Endodermal cell (in vitro differentiated cells): ENCODE results near the gene CPB1. TPM values are rescaled to one million over a fixed set of nuclear protein-coding genes. Genes with fewer than 3 reads are reported as not detected.

Source experiments
- DNase-seq: peaks from one replicate; pipeline ENCODE4 v3.0.0-alpha.2; 2017
- H3K27ac ChIP-seq: 2 replicates; pipeline ENCODE4 v1.5.1; 2013; ENCODE audit warnings: mild to moderate bottlenecking, low read depth, low read length, moderate library complexity
- H3K27me3 ChIP-seq: 2 replicates; pipeline ENCODE4 v1.6.1; 2013; ENCODE audit warnings: mild to moderate bottlenecking, low read length, moderate library complexity; ENCODE audit not compliant: insufficient read depth, control insufficient read depth, poor library complexity, severe bottlenecking
- H3K36me3 ChIP-seq: 2 replicates; pipeline ENCODE4 v1.7.0; 2013; ENCODE audit warnings: mild to moderate bottlenecking, low read length, moderate library complexity; ENCODE audit not compliant: control insufficient read depth, insufficient read depth
- H3K4me1 ChIP-seq: one replicate; pipeline ENCODE4 v1.7.0; 2013; ENCODE audit warnings: low read length; ENCODE audit not compliant: control insufficient read depth, insufficient read depth
- H3K4me3 ChIP-seq: 2 replicates; pipeline ENCODE4 v1.5.1; 2013; ENCODE audit warnings: mild to moderate bottlenecking, low read length, moderate library complexity
- H3K9ac ChIP-seq: 2 replicates; pipeline ENCODE4 v1.6.1; 2013; ENCODE audit warnings: mild to moderate bottlenecking, low read length, moderate library complexity; ENCODE audit not compliant: poor library complexity, severe bottlenecking; ENCODE audit errors: extremely low read depth
- H3K9me3 ChIP-seq: 2 replicates; pipeline ENCODE4 v1.6.1; 2013; ENCODE audit warnings: mild to moderate bottlenecking, low read length, moderate library complexity; ENCODE audit not compliant: control insufficient read depth
- H3K27ac Mint-ChIP-seq: 2 replicates; pipeline ENCODE4 v1.8.0; 2020; ENCODE audit warnings: mixed read lengths
- H3K27me3 Mint-ChIP-seq: 2 replicates; pipeline ENCODE4 v1.8.0; 2021; ENCODE audit warnings: mild to moderate bottlenecking, mixed read lengths; ENCODE audit not compliant: insufficient read depth
- H3K36me3 Mint-ChIP-seq: 2 replicates; pipeline ENCODE4 v1.8.0; 2020; ENCODE audit warnings: low read depth, mixed read lengths
- H3K4me1 Mint-ChIP-seq: 2 replicates; pipeline ENCODE4 v1.8.0; 2020; ENCODE audit warnings: mixed read lengths
- H3K4me3 Mint-ChIP-seq: 2 replicates; pipeline ENCODE4 v1.8.0; 2020; ENCODE audit warnings: mild to moderate bottlenecking, moderate library complexity, mixed read lengths
- H3K9me3 Mint-ChIP-seq: 2 replicates; pipeline ENCODE4 v1.8.0; 2020; ENCODE audit warnings: mild to moderate bottlenecking, mixed read lengths
- WGBS, 2 experiments: methylation state at CpG; one replicate each; pipeline versions ENCODE4 v1.1.5 to v1.1.7; 2013; ENCODE audit warnings: missing lambda C conversion rate in 2 of 2, mixed read lengths in 1 of 2; ENCODE audit not compliant: insufficient coverage in 1 of 2, insufficient read length in 1 of 2; 5-methylcytosine and 5-hydroxymethylcytosine counted together
- total RNA-seq, 2 donors: library from RNA; stranded (reverse); fragmentation: NEBNext Ultra II Directional in 1 of 2; extraction: Animal tissue kit (Norgen Biotek cat#: 25700) in 1 of 2; gene quantifications; 2 replicates in 1 of 2; 3 replicates in 1 of 2; pipeline ENCODE4 v1.2.1, GENCODE V29; 2021
- TF ChIP-seq, protein P1 (sequence below): fragments of 200-600 bp; sonication (generic); conservative IDR thresholded peaks from 2 replicates; pipeline ENCODE4 v1.5.0; 2021; ENCODE audit warnings: antibody characterized with exemption, mild to moderate bottlenecking

CPB1 gene
- total RNA-seq, 2 donors from 2014 or later: 0.51 TPM; not detected in 1

DNA sequence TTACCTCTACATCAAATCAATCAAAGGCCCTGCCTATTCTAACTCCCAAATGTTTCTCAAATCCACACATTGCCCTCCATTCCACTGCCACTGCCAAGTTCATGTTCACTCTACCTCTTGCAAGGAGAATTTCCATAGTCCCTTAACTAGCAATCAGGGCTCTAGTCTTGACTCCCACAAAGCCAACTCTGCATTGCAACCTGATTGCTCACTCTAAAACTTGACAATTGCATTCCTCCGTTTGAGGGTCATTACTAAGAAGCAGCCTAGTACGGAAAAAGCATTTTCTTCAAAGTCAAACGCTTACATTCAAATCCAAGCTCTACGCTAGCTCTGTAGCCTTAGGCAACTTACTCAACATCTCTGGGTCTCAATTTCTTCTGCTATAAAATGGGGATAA lies 38.6 kb downstream of the CPB1 start:
- Histone ChIP-seq H3K4me1 (no peaks in the 10 kb centered on the region), H3K4me3 (no peak overlapping the region), H3K27me3 (no peaks in the 10 kb centered on the region), H3K9ac (no peak overlapping the region), H3K36me3 (no peaks in the 10 kb centered on the region), H3K27ac (no peak overlapping the region), H3K9me3 (no peaks in the 10 kb centered on the region)
- Mint-ChIP-seq H3K36me3 (no peaks in the 10 kb centered on the region), H3K27me3 (no peaks in the 10 kb centered on the region), H3K27ac (no peak overlapping the region), H3K4me1 (no peaks in the 10 kb centered on the region), H3K4me3 (no peak overlapping the region), H3K9me3 (no peaks in the 10 kb centered on the region)
- DNase-seq: no peak
- 80 to 89% methylated on average over 4 of the region's 4 CpGs for WGBS, 2 experiments
- TF ChIP-seq, protein P1, sequence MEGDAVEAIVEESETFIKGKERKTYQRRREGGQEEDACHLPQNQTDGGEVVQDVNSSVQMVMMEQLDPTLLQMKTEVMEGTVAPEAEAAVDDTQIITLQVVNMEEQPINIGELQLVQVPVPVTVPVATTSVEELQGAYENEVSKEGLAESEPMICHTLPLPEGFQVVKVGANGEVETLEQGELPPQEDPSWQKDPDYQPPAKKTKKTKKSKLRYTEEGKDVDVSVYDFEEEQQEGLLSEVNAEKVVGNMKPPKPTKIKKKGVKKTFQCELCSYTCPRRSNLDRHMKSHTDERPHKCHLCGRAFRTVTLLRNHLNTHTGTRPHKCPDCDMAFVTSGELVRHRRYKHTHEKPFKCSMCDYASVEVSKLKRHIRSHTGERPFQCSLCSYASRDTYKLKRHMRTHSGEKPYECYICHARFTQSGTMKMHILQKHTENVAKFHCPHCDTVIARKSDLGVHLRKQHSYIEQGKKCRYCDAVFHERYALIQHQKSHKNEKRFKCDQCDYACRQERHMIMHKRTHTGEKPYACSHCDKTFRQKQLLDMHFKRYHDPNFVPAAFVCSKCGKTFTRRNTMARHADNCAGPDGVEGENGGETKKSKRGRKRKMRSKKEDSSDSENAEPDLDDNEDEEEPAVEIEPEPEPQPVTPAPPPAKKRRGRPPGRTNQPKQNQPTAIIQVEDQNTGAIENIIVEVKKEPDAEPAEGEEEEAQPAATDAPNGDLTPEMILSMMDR: no peak

DNA sequence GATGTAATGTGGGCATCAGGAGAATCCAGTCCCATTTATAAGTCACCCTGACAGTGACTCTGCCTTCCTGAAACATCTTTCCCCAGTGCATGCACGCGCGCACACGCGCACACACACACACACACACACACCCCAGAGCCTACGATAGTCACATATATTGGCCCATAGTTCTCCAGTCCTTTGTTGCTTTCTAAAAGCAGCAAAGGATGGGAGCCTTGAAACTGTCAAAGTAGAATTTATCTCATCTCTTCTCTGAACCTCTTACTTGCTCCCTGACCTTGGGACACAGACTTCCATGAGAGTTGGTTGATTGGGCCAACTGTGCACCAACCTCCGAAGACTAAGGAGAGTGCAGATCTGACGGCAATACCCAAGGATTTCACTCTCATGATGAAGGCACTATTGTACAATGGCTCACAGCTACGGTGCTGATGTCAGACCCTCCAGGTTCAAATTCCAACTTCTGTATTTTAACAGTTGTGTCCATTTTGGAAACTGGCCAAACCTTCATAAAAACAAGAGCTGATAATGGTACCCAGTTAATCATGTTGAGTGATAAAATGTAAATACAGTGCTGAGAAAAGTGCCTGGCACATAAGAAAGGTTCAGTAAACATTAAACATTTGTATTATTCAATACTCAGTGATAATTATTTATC lies 45.8 kb downstream of the CPB1 start:
- Histone ChIP-seq H3K9me3 (no peaks in the 10 kb centered on the region), H3K36me3 (no peaks in the 10 kb centered on the region), H3K27ac (no peak overlapping the region), H3K27me3 (no peaks in the 10 kb centered on the region), H3K4me3 (no peak overlapping the region), H3K4me1 (no peaks in the 10 kb centered on the region), H3K9ac (no peak overlapping the region)
- 94 to 98% methylated on average over 9 of the region's 9 CpGs for WGBS, 2 experiments
- Mint-ChIP-seq H3K4me3 (no peak overlapping the region), H3K27me3 (no peaks in the 10 kb centered on the region), H3K27ac (no peak overlapping the region), H3K9me3 (no peaks in the 10 kb centered on the region), H3K36me3 (no peaks in the 10 kb centered on the region), H3K4me1 (no peaks in the 10 kb centered on the region)
- DNase-seq: no peak
- TF ChIP-seq, protein P1: no peak

DNA sequence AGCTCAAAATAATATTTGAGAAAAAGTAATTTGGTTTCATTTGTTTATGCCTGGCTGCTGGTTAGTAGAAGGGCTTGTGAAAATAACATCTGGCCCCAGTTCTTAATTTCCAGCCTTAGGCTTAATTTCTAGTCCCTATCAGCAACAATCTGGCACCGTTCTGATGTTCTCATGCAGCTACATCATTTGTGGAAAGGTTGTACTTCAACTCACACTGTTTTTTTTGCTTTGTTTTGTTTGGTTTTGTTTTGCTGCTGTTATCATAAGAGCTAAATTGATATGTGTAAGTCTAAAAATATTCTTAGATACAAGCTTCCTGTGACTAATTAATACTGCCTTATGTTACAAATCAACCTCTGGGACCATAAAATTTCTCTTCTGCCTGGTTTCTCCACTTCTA lies 46.4 kb downstream of the CPB1 start:
- Histone ChIP-seq H3K27ac (no peak overlapping the region), H3K4me1 (no peaks in the 10 kb centered on the region), H3K27me3 (no peaks in the 10 kb centered on the region), H3K4me3 (no peak overlapping the region), H3K9ac (no peak overlapping the region), H3K36me3 (no peaks in the 10 kb centered on the region), H3K9me3 (no peaks in the 10 kb centered on the region)
- no peak for DNase-seq
- Mint-ChIP-seq H3K27ac (no peak overlapping the region), H3K4me3 (no peak overlapping the region), H3K9me3 (no peaks in the 10 kb centered on the region), H3K4me1 (no peaks in the 10 kb centered on the region), H3K36me3 (no peaks in the 10 kb centered on the region), H3K27me3 (no peaks in the 10 kb centered on the region)
- 92% methylated on average over 1 of the region's 1 CpG; no CpG with 5 or more reads in 1 of the 2 experiments for WGBS, 2 experiments
- TF ChIP-seq, protein P1: no peak
